ENCODE measurements around the gene ACTG2.

- TF ChIP-seq EZH2 (IDR thresholded peaks at IDR 0.05; ENCODE audit: borderline replicate concordance, low read length) (no peak), CTCF (conservative IDR thresholded peaks at IDR 0.05 in 1 of 2, IDR thresholded peaks at IDR 0.05 in 1 of 2; ENCODE audit: extremely low read depth in 1 of 2, insufficient read depth in 1 of 2, low read depth in 1 of 2, low read length in 2 of 2) (no peak)
Observed at GRCh38 chr2:73862987-73863386, 29.8 kb upstream of the ACTG2 start.
